ENCODE results near the gene NTNG2. TPM values are rescaled to one million over a fixed set of nuclear protein-coding genes. Genes with fewer than 3 reads are reported as not detected.

NTNG2 gene
- total RNA-seq, 1 donor from 2014 or later, result 5.0 TPM

GRCh38 chr9:132166599-132166998 lies 4.7 kb downstream of the NTNG2 start:
- H3K4me3 ChIP-seq, result no peak overlapping the region
- intact Hi-C loops (cut with DNase I), result no loop called here
- no peaks in the 10 kb centered on the region for H3K36me3 ChIP-seq
- peaks cover 69% of the 10 kb centered on the region for H3K27me3 ChIP-seq (ENCODE audit: low read depth)
- DNase-seq (no peak), ATAC-seq (no peak)
- H3K4me1 ChIP-seq, result peaks cover 29% of the 10 kb centered on the region
- TF ChIP-seq CTCF (IDR thresholded peaks at IDR 0.05), result no peak
- H3K9me3 ChIP-seq, result no peaks in the 10 kb centered on the region
- H3K27ac ChIP-seq, result no peak overlapping the region

- Histone ChIP-seq H3K4me1 (peaks cover 29% of the 10 kb centered on the region), H3K27ac (no peak overlapping the region), H3K4me3 (no peak overlapping the region), H3K27me3 (ENCODE audit: low read depth) (peaks cover 73% of the 10 kb centered on the region), H3K36me3 (no peaks in the 10 kb centered on the region), H3K9me3 (no peaks in the 10 kb centered on the region)
- ATAC-seq (no peak), DNase-seq (no peak)
- intact Hi-C loops (cut with DNase I), result no loop called here
- no peak for TF ChIP-seq CTCF (IDR thresholded peaks at IDR 0.05)
These were observed 5.3 kb downstream of the NTNG2 start for GRCh38 chr9:132167192-132167591.

- no peak for ATAC-seq
- intact Hi-C loops (cut with DNase I), result no loop called here
- peaks cover 64% of the 10 kb centered on the region for H3K27me3 ChIP-seq (ENCODE audit: low read depth)
- TF ChIP-seq CTCF (IDR thresholded peaks at IDR 0.05), result no peak
- DNase-seq, result no peak
- H3K36me3 ChIP-seq, result no peaks in the 10 kb centered on the region
- H3K27ac ChIP-seq, result no peak overlapping the region
- H3K9me3 ChIP-seq, result no peaks in the 10 kb centered on the region
- peaks cover 21% of the 10 kb centered on the region for H3K4me1 ChIP-seq
- H3K4me3 ChIP-seq, result no peak overlapping the region
These were observed 6.5 kb downstream of the NTNG2 start for GRCh38 chr9:132168347-132168746.

- Histone ChIP-seq H3K36me3 (no peaks in the 10 kb centered on the region), H3K27ac (no peak overlapping the region), H3K27me3 (ENCODE audit: low read depth) (peaks cover 59% of the 10 kb centered on the region), H3K4me1 (peaks cover 16% of the 10 kb centered on the region), H3K9me3 (no peaks in the 10 kb centered on the region), H3K4me3 (no peak overlapping the region)
- intact Hi-C loops (cut with DNase I), result no loop called here
- DNase-seq (no peak), ATAC-seq (no peak)
- TF ChIP-seq CTCF (IDR thresholded peaks at IDR 0.05), result no peak
These were observed 7.0 kb downstream of the NTNG2 start for GRCh38 chr9:132168851-132169250.

- H3K36me3 ChIP-seq, result no peaks in the 10 kb centered on the region
- H3K4me1 ChIP-seq, result peaks cover 7% of the 10 kb centered on the region
- peak; percentile 74 for DNase-seq
- no peak overlapping the region for H3K27ac ChIP-seq
- H3K4me3 ChIP-seq, result no peak overlapping the region
- TF ChIP-seq CTCF (IDR thresholded peaks at IDR 0.05), result peak; percentile 89
- H3K9me3 ChIP-seq, result no peaks in the 10 kb centered on the region
- peak; percentile 69 to 75 for ATAC-seq
- intact Hi-C loops (cut with DNase I), result no loop called here
- H3K27me3 ChIP-seq (ENCODE audit: low read depth), result peaks cover 50% of the 10 kb centered on the region
These were observed 8.0 kb downstream of the NTNG2 start for GRCh38 chr9:132169672-132170392.

Data from lower lobe of right lung (tissue), 2 donors.